Measurements from ENCODE around the gene KCNH8. TPM values are rescaled to one million over a fixed set of nuclear protein-coding genes. Genes with fewer than 3 reads are reported as not detected.

KCNH8 gene
- total and polyA plus RNA-seq, 2 donors, result 0.10 to 1.5 TPM

DNA sequence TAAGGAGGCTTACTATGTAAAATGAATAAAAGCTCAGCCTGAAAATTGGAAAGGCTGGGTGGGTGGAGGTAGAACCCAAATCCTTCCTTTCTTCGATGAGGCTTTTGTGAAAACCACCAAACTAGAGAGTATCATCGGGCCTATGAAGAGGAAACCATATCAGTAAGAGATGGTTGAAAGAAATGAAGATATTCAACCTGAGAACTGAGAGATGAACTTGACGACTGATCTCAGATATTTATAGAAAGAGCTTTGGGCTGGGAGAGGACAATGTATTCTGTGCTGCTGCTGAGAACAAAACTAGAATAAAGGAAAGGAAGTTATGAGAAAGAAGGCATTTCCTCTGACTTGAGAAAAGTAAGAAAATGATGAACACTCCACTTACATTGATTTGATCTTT lies 236.6 kb downstream of the KCNH8 start:
- 82% methylated on average over 3 of the region's 3 CpGs for whole genome bisulfite sequencing

DNA sequence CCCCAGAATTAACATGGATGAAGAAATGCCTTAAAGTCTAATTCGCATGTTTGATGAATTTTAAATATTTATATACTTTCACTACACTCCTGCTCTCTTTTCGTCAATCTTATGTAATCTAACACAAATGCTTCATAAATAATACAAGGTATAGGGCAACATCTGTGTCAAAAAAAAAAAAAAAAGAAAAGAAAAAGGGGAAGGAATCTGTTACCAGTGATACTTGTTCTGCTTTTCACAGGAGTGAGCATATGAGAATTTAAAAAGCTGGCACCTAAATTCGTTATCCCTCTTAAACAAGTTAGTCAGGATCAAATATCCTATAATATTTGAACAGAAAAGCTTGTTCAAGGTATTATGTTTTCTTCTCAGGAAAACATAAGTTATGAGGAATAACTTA lies 243.8 kb downstream of the KCNH8 start:
- WGBS, result 85% methylated on average over 3 of the region's 3 CpGs
- Histone ChIP-seq H3K4me1 (ENCODE audit: insufficient read depth) (no peaks in the 10 kb centered on the region), H3K4me3 (ENCODE audit: low read depth, low read length) (no peak overlapping the region), H3K36me3 (ENCODE audit: insufficient read depth) (no peaks in the 10 kb centered on the region), H3K27ac (ENCODE audit: low read depth) (no peak overlapping the region)
- DNase-seq (ENCODE audit: extremely low spot score), result no peak

More for the DNA sequence above, 236.6 kb downstream of the KCNH8 start:
- Histone ChIP-seq H3K27ac (ENCODE audit: low read depth) (no peak overlapping the region), H3K36me3 (ENCODE audit: insufficient read depth) (no peaks in the 10 kb centered on the region), H3K4me1 (ENCODE audit: insufficient read depth) (no peaks in the 10 kb centered on the region), H3K4me3 (ENCODE audit: low read depth, low read length) (no peak overlapping the region)
- DNase-seq (ENCODE audit: extremely low spot score), result no peak

DNA sequence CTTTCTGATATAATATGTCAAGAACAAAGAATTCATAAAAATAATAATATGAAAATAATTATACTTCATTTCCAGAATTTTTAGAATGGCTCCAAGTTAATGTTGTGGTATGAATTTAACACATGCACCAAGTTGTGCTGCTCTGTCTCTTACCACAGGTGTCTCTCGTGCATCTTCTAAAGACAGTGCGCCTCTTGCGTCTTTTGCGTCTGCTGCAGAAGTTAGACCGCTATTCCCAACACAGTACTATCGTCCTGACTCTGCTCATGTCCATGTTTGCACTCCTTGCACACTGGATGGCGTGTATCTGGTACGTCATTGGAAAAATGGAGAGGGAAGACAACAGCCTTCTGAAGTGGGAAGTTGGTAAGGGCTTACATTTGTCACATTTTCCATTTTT lies 246.6 kb downstream of the KCNH8 start:
- Histone ChIP-seq H3K4me1 (ENCODE audit: insufficient read depth) (no peaks in the 10 kb centered on the region), H3K27ac (ENCODE audit: low read depth) (no peak overlapping the region), H3K4me3 (ENCODE audit: low read depth, low read length) (no peak overlapping the region), H3K36me3 (ENCODE audit: insufficient read depth) (no peaks in the 10 kb centered on the region)
- WGBS, result 95% methylated on average over 8 of the region's 8 CpGs
- DNase-seq (ENCODE audit: extremely low spot score), result no peak

DNA sequence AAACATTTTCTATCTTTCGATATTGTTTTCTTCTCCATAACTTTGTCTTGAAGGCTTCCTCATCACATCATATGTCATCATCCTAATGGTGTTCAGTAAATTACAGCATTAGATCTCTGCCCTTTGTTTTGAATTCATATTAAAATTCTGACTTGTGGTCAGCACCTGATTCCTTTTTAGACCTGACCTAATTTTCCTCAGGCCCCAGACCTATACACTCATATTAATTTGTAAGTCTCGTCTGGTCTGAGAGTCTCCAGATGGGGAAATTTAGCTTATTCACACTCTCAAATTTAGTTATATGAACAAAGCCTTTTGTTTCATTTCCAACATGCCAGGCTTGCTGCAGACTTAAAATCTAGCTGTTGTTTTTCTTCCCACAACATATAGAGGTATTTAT lies 248.4 kb downstream of the KCNH8 start:
- Histone ChIP-seq H3K4me1 (ENCODE audit: insufficient read depth) (no peaks in the 10 kb centered on the region), H3K27ac (ENCODE audit: low read depth) (no peak overlapping the region), H3K4me3 (ENCODE audit: low read depth, low read length) (no peak overlapping the region), H3K36me3 (ENCODE audit: insufficient read depth) (no peaks in the 10 kb centered on the region)
- DNase-seq (ENCODE audit: extremely low spot score), result no peak
- WGBS, result 80% methylated on average over 2 of the region's 2 CpGs

DNA sequence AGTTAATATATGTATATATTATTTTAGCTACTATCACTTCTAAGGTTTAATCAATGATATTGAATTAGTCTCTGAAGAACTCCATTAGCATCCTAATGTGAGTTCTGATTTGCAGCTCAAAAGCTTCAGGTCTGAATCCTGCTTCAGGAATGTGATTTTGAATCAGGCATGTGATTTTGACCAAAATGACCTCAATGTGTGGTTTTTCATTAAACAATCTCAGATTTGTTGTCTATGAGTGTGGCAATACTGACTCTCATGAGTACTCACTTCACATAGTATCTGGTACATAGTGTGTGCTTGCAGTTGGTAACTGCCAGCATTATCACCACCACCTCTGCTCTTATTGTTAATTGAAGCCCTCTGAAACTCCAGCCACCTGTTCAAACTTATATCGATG lies 251.0 kb downstream of the KCNH8 start:
- Histone ChIP-seq H3K27ac (ENCODE audit: low read depth) (no peak overlapping the region), H3K36me3 (ENCODE audit: insufficient read depth) (no peaks in the 10 kb centered on the region), H3K4me1 (ENCODE audit: insufficient read depth) (no peaks in the 10 kb centered on the region), H3K4me3 (ENCODE audit: low read depth, low read length) (no peak overlapping the region)
- WGBS, result 95% methylated on average over 1 of the region's 1 CpG
- DNase-seq (ENCODE audit: extremely low spot score), result no peak

DNA sequence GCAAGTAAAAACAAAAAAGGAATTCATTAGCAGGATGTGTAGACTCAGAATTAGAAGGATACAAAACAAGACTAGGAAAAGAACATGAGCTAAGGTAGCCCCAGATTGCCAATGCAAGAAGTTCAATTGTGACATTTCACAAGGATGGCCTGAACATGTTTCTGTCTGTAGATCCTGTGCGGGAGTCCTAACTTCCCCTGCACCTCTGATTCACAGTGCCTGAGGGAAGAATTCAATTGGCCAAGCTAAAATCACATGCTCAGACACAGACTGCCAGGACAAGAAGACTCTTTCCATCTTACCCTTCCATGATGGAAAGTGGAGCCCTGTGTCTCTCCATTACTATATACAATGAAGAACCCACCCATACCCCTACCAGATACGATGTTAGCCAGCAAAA lies 251.5 kb downstream of the KCNH8 start:
- no peaks in the 10 kb centered on the region for H3K36me3 ChIP-seq (ENCODE audit: insufficient read depth)
- no peak overlapping the region for H3K4me3 ChIP-seq (ENCODE audit: low read depth, low read length)
- H3K27ac ChIP-seq (ENCODE audit: low read depth), result no peak overlapping the region
- H3K4me1 ChIP-seq (ENCODE audit: insufficient read depth), result no peaks in the 10 kb centered on the region
- no peak for DNase-seq (ENCODE audit: extremely low spot score)
- 84% methylated on average over 2 of the region's 2 CpGs for WGBS

DNA sequence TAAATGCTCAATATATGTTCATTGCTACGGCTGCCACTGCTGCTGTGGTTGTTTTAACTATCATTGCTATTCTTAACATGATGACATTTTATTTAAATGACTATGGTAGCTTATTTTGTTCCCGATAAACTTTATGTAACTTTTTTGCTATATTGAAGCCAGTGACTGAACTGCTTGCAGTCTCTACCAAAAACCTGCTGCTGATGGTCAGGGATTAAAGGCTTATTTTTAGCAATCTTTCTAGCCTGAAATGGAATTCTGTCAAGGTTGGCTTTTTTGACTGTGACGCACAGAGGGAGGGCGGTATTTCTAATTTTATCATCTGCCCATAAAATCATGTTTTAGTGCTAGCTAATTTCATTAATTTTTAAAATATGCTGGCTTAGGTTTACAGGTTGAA lies 271.8 kb downstream of the KCNH8 start:
- H3K4me1 ChIP-seq (ENCODE audit: insufficient read depth), result no peaks in the 10 kb centered on the region
- WGBS, result 33% methylated on average over 4 of the region's 4 CpGs
- no peak for DNase-seq (ENCODE audit: extremely low spot score)
- no peaks in the 10 kb centered on the region for H3K36me3 ChIP-seq (ENCODE audit: insufficient read depth)
- no peak overlapping the region for H3K4me3 ChIP-seq (ENCODE audit: low read depth, low read length)
- H3K27ac ChIP-seq (ENCODE audit: low read depth), result no peak overlapping the region

DNA sequence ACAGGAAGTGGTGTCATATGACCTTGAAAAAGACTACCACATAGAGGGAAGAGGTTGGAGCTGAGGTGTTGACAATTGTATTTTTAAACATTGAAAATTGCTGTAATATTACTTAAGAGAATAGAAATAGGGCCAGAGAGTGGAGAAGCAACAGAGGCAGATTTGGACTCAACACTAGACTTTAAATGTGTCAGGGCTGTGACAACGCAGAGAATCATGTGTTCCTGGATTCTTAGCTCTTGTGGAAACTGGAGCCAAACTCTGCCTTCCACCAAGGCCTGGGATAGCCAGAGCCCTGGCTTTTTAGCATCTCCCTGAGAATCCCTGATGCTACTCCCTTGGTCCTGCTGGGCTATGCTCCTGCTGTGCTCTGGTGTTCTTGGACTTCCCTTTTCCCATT lies 277.5 kb downstream of the KCNH8 start:
- 63% methylated on average over 1 of the region's 1 CpG for WGBS
- Histone ChIP-seq H3K4me1 (ENCODE audit: insufficient read depth) (no peaks in the 10 kb centered on the region), H3K4me3 (ENCODE audit: low read depth, low read length) (no peak overlapping the region), H3K27ac (ENCODE audit: low read depth) (no peak overlapping the region), H3K36me3 (ENCODE audit: insufficient read depth) (no peaks in the 10 kb centered on the region)
- DNase-seq (ENCODE audit: extremely low spot score), result no peak

DNA sequence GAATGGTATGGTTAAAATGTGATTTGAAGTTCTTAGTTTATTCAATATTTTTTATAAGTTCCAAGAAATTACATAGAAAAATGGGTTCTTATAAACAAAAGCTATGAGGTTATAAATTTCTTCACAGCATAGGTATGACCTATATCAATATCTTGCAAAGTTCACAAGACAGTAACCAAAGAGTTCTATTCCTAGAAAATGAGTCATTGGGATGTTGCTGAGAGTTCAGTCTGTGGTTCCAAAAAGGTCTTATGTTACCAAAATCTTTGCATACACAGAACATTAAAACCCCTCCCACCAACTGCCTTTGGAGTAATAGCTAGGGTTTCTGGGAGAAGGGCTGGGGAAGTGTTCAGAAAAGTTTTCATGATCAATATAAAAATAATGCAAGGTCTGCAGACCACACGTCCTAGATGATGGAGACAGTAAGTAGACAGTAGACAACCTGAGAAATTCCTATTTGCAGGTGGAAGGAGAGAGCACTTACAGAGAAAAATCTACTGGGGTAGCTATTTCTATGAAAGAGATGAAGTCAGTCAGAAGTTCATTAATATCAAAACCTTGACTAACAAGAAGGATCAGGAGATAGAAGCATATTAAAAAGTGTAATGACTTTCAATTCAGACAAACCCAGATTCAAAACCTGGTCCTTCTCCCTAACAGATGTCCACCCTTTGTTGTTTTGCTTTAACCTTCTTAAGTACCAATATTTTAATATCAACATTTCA lies 279.3 kb downstream of the KCNH8 start:
- WGBS, result 80% methylated on average over 1 of the region's 1 CpG
- H3K27ac ChIP-seq (ENCODE audit: low read depth), result no peak overlapping the region
- no peak for DNase-seq (ENCODE audit: extremely low spot score)
- H3K4me1 ChIP-seq (ENCODE audit: insufficient read depth), result no peaks in the 10 kb centered on the region
- no peak overlapping the region for H3K4me3 ChIP-seq (ENCODE audit: low read depth, low read length)
- H3K36me3 ChIP-seq (ENCODE audit: insufficient read depth), result no peaks in the 10 kb centered on the region

DNA sequence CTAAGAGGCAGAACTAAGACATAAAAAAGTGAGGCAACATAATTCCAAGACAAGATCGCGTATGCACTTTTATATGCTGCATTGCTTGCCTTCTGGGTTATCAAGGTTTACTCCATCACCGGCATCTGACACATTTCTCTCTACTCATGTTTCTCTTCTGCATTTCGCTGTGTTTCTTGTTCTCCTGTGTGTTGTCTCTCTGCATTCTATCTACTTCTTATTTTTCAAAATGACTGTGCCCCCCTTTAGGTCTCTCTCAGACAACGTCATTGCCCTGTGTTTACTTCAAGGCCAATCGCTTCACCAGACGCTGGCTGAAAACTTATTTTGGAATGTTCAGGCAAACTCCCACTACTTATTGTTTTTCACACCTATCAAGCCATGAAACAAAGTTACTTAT lies 280.4 kb downstream of the KCNH8 start:
- H3K36me3 ChIP-seq (ENCODE audit: insufficient read depth), result no peaks in the 10 kb centered on the region
- DNase-seq (ENCODE audit: extremely low spot score), result no peak

DNA sequence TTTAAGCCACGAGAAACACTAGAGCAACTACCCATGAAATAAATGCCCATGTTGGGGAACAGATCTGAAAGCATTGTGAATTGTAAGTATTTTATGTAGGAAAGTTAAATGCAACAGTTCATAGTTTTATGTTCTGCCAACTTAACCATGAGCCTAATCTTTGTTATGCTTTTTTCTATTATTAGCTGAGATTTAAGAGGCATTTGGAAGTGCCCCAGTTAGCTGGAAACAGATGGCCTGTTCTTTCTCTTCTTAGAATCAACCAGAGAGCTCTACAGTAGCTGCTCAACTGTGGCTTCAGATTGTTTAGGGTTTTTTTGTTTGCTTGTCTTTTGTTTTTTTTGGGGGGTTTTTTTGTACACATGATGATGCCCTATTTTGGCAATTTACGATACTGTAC lies 284.4 kb downstream of the KCNH8 start:
- H3K4me1 ChIP-seq (ENCODE audit: insufficient read depth), result no peaks in the 10 kb centered on the region
- no peak for DNase-seq (ENCODE audit: extremely low spot score)
- no peak overlapping the region for H3K27ac ChIP-seq (ENCODE audit: low read depth)
- H3K4me3 ChIP-seq (ENCODE audit: low read depth, low read length), result no peak overlapping the region
- 36% methylated on average over 2 of the region's 2 CpGs for whole genome bisulfite sequencing
- H3K36me3 ChIP-seq (ENCODE audit: insufficient read depth), result no peaks in the 10 kb centered on the region

More for the DNA sequence above, 280.4 kb downstream of the KCNH8 start:
- 82% methylated on average over 7 of the region's 7 CpGs for WGBS
- Histone ChIP-seq H3K4me1 (ENCODE audit: insufficient read depth) (no peaks in the 10 kb centered on the region), H3K27ac (ENCODE audit: low read depth) (no peak overlapping the region), H3K4me3 (ENCODE audit: low read depth, low read length) (no peak overlapping the region)

DNA sequence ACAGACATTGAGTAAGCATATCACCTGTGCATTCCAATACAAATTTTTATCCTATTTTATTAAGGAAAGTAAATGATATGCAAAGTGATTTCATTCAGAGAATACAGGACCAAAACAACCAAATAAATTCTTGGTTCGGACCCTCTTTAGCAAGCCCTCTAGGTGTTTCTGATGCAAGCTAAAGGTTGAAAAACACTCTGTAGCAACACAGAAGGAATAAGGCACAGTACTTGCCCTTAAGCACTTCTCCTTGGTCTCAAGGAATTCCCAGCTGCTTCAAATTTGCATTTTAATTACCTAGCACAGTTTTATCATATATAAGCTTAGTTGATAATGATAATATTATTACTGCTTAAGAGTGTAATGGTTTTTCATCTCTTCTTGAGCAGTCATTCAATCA lies 288.4 kb downstream of the KCNH8 start:
- DNase-seq (ENCODE audit: extremely low spot score), result no peak
- H3K4me3 ChIP-seq (ENCODE audit: low read depth, low read length), result no peak overlapping the region

DNA sequence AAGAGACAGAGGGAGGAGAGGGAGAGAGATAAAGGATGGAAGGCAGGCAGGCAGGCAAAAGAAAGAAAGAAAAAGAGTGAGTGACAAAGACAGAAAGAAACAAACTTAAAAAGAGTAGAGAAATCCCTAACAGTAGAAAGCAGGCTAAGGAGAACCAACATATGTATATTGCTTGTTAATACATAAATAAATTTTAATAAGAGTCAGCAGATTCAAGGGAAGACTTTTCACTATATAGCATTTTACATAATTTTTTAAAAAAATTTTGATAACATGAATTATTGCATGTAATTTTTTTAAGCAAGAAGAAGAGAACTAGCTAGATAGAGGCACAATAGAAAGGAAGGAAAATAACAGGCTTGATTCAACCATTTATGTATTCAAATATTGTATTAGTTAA lies 291.6 kb downstream of the KCNH8 start:
- Histone ChIP-seq H3K4me1 (ENCODE audit: insufficient read depth) (no peaks in the 10 kb centered on the region), H3K27ac (ENCODE audit: low read depth) (no peak overlapping the region), H3K36me3 (ENCODE audit: insufficient read depth) (no peaks in the 10 kb centered on the region), H3K4me3 (ENCODE audit: low read depth, low read length) (no peak overlapping the region)
- DNase-seq (ENCODE audit: extremely low spot score), result no peak

More for the DNA sequence above, 288.4 kb downstream of the KCNH8 start:
- Histone ChIP-seq H3K4me1 (ENCODE audit: insufficient read depth) (no peaks in the 10 kb centered on the region), H3K27ac (ENCODE audit: low read depth) (no peak overlapping the region), H3K36me3 (ENCODE audit: insufficient read depth) (no peaks in the 10 kb centered on the region)
- 84% methylated on average over 1 of the region's 1 CpG for WGBS

DNA sequence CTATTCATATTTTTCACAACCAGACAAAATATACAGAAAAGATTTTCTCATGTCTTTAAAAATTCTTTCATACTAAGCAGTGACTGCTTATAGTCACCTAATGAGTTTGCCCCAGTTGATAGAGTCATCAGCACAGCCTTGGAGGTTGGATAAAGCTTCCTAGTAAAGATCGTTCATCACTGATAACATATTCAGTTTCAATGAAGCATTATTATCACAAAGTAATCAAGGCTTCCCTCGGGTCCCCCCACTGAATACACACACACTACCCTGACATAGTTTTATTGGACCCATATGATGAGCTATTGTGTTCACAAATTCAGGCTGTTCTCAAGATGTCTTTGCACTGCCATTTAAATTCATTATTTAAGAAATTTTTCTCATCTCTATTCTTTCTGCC lies 297.8 kb downstream of the KCNH8 start:
- no peak for DNase-seq (ENCODE audit: extremely low spot score)
- 40% methylated on average over 2 of the region's 2 CpGs for WGBS
- no peaks in the 10 kb centered on the region for H3K36me3 ChIP-seq (ENCODE audit: insufficient read depth)
- no peak overlapping the region for H3K4me3 ChIP-seq (ENCODE audit: low read depth, low read length)
- H3K27ac ChIP-seq (ENCODE audit: low read depth), result no peak overlapping the region
- H3K4me1 ChIP-seq (ENCODE audit: insufficient read depth), result no peaks in the 10 kb centered on the region

DNA sequence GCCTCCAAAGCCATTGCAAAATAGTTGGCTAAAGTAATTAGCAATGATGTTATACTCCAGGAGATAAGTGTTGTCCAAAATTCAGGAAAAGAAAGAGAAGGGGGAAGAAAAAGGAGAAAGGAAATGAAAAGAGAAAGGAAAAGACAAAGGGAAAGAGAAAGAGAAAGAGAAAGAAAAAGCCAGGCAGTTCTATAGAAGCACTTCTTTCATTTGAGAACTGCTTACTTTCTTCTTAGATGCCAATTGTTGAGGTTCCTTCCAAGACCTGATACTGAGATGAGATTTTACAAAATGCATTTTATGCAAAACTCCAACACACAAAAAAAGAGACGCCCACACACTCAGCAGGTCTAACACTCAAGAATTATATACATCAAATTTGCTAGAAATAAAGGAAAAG lies 298.4 kb downstream of the KCNH8 start:
- whole genome bisulfite sequencing, result 82% methylated on average over 1 of the region's 1 CpG

More for the DNA sequence above, 298.4 kb downstream of the KCNH8 start:
- Histone ChIP-seq H3K36me3 (ENCODE audit: insufficient read depth) (no peaks in the 10 kb centered on the region), H3K4me3 (ENCODE audit: low read depth, low read length) (no peak overlapping the region), H3K4me1 (ENCODE audit: insufficient read depth) (no peaks in the 10 kb centered on the region), H3K27ac (ENCODE audit: low read depth) (no peak overlapping the region)
- DNase-seq (ENCODE audit: extremely low spot score), result no peak
